ENCODE measurements around the gene ZBTB46.

ZBTB46 gene

GRCh38 chr20:63846128-63846771, 15.2 kb upstream of the ZBTB46 start (continued):
- no peak for TF ChIP-seq ZNF18 (tag by site-specific recombination; IDR thresholded peaks at IDR 0.05)
- peak; percentile 78 for TF ChIP-seq PRDM10 (tag by site-specific recombination; IDR thresholded peaks at IDR 0.05)
- 0 out of 2 replicates have a peak, but pooled peaks have one; percentile 4 for TF ChIP-seq EGR2 (tag by site-specific recombination; IDR thresholded peaks at IDR 0.05; ENCODE audit: low read depth)
- TF ChIP-seq ZNF138 (tag by site-specific recombination; IDR thresholded peaks at IDR 0.05; ENCODE audit: borderline replicate concordance) = no peak
- TF ChIP-seq GLIS1 (tag by site-specific recombination; IDR thresholded peaks at IDR 0.05) = peak; percentile 85
- TF ChIP-seq ZNF10 (tag by site-specific recombination; IDR thresholded peaks at IDR 0.05) = no peak
- peak; percentile 33 for TF ChIP-seq KLF17 (tag by site-specific recombination; IDR thresholded peaks at IDR 0.05)
- TF ChIP-seq ZNF747 (tag by site-specific recombination; IDR thresholded peaks at IDR 0.05) = no peak
- TF ChIP-seq ZNF426 (tag by site-specific recombination; IDR thresholded peaks at IDR 0.05) = no peak
- TF ChIP-seq SP3 (tag by site-specific recombination; IDR thresholded peaks at IDR 0.05) = 0 out of 2 replicates have a peak, but pooled peaks have one; percentile 31
- no peak for TF ChIP-seq MZF1 (tag by site-specific recombination; IDR thresholded peaks at IDR 0.05; ENCODE audit: borderline replicate concordance)
- peak; percentile 76 for TF ChIP-seq SP7 (tag by site-specific recombination; IDR thresholded peaks at IDR 0.05)
- no peak for TF ChIP-seq ZNF514 (tag by site-specific recombination; IDR thresholded peaks at IDR 0.05)
- TF ChIP-seq ZNF394 (tag by site-specific recombination; IDR thresholded peaks at IDR 0.05; ENCODE audit: borderline replicate concordance) = no peak
- peak; percentile 55 for TF ChIP-seq ZNF600 (tag by site-specific recombination; IDR thresholded peaks at IDR 0.05)
- no peak for TF ChIP-seq ZNF521 (tag by site-specific recombination; IDR thresholded peaks at IDR 0.05)
- TF ChIP-seq ZNF23 (tag by site-specific recombination; IDR thresholded peaks at IDR 0.05; ENCODE audit: borderline replicate concordance) = no peak
- no peak for TF ChIP-seq ZNF121 (tag by site-specific recombination; IDR thresholded peaks at IDR 0.05)
- peak; percentile 81 for TF ChIP-seq ZBTB48 (tag by site-specific recombination; IDR thresholded peaks at IDR 0.05)
- peak; percentile 17 for TF ChIP-seq PATZ1 (tag by site-specific recombination; IDR thresholded peaks at IDR 0.05)
- TF ChIP-seq ZNF544 (tag by site-specific recombination; IDR thresholded peaks at IDR 0.05) = no peak
- TF ChIP-seq ZNF280C (tag by site-specific recombination; IDR thresholded peaks at IDR 0.05) = no peak
- no peak for TF ChIP-seq ZNF157 (tag by site-specific recombination; IDR thresholded peaks at IDR 0.05)
- no peak for TF ChIP-seq KLF9 (tag by site-specific recombination; IDR thresholded peaks at IDR 0.05; ENCODE audit: low read depth)
- TF ChIP-seq ZNF473 (tag by site-specific recombination; IDR thresholded peaks at IDR 0.05) = no peak
- TF ChIP-seq ZNF132 (tag by site-specific recombination; IDR thresholded peaks at IDR 0.05; ENCODE audit: borderline replicate concordance) = no peak
- TF ChIP-seq KLF1 (tag by site-specific recombination; IDR thresholded peaks at IDR 0.05) = peak; percentile 68
- TF ChIP-seq SP2 (tag by site-specific recombination; IDR thresholded peaks at IDR 0.05) = peak; percentile 42; the same call in 1 of the 2 replicates
- no peak for TF ChIP-seq ZNF624 (tag by site-specific recombination; IDR thresholded peaks at IDR 0.05)
- no peak for TF ChIP-seq SALL2 (tag by site-specific recombination; IDR thresholded peaks at IDR 0.05; ENCODE audit: borderline replicate concordance)
